NT2/D1 (cell line): Measurements from ENCODE around the gene SPRTN.
A peak's percentile ranks its signal among the peaks of the same experiment; 100 is the strongest.
"Not testable (repeated sequence)": the region's sequence is repeated elsewhere in the genome, so short reads cannot be mapped to it uniquely, and the experiment has no call there.

ENCODE experiments used
- DNase-seq: peaks from one replicate; pipeline ENCODE4 v3.0.0-alpha.2; 2011; ENCODE audit warnings: low read depth, low spot score
- H3K27me3 ChIP-seq: 2 replicates; pipeline ENCODE4 v1.6.0; 2011; ENCODE audit warnings: mild to moderate bottlenecking; ENCODE audit not compliant: insufficient read length, insufficient read depth
- H3K36me3 ChIP-seq: 2 replicates; pipeline ENCODE4 v1.6.1; 2011; ENCODE audit warnings: mild to moderate bottlenecking, low read length, mixed read lengths; ENCODE audit not compliant: insufficient read depth, insufficient read length
- H3K4me1 ChIP-seq: 2 replicates; pipeline ENCODE4 v1.5.1; 2011; ENCODE audit not compliant: insufficient read depth, insufficient read length
- H3K4me3 ChIP-seq: 2 replicates; pipeline ENCODE4 v1.5.1; 2011; ENCODE audit warnings: low read depth; ENCODE audit not compliant: insufficient read length
- H3K9ac ChIP-seq: 2 replicates; pipeline ENCODE4 v1.6.0; 2011; ENCODE audit warnings: low read depth; ENCODE audit not compliant: insufficient read length
- H3K9me3 ChIP-seq: 2 replicates; pipeline ENCODE4 v1.5.1; 2011; ENCODE audit warnings: mild to moderate bottlenecking, low read length; ENCODE audit not compliant: insufficient read depth
- SUZ12 ChIP-seq: IDR thresholded peaks from 2 replicates; pipeline ENCODE4 v1.6.1; 2011; ENCODE audit not compliant: insufficient read length, insufficient read depth; ENCODE audit errors: extremely low read depth
- YY1 ChIP-seq: IDR thresholded peaks from 2 replicates; pipeline ENCODE4 v1.6.1; 2011; ENCODE audit not compliant: insufficient read length, insufficient read depth
- ZNF274 ChIP-seq: IDR thresholded peaks from 2 replicates; pipeline ENCODE4 v1.6.1; 2011; ENCODE audit warnings: mild to moderate bottlenecking, low read depth, low read length

The SPRTN gene

GRCh38 chr1:231335663-231336602, 2.2 kb upstream of the SPRTN start:
- no peak for DNase-seq
- peaks cover 42% of the 10 kb centered on the region for H3K36me3 ChIP-seq
- TF ChIP-seq ZNF274, result no peak
- TF ChIP-seq SUZ12, result no peak
- TF ChIP-seq YY1, result no peak
- H3K9ac ChIP-seq, result peak overlapping the region; percentile 97
- no peaks in the 10 kb centered on the region for H3K9me3 ChIP-seq
- peak overlapping the region; percentile 94 for H3K4me3 ChIP-seq
- H3K4me1 ChIP-seq, result peaks cover 5% of the 10 kb centered on the region
- H3K27me3 ChIP-seq, result no peaks in the 10 kb centered on the region

GRCh38 chr1:231337043-231337471, 1.0 kb upstream of the SPRTN start:
- Histone ChIP-seq H3K27me3 (no peaks in the 10 kb centered on the region), H3K4me1 (peaks cover 5% of the 10 kb centered on the region), H3K4me3 (peak overlapping the region; percentile 94), H3K9me3 (no peaks in the 10 kb centered on the region), H3K36me3 (peaks cover 52% of the 10 kb centered on the region), H3K9ac (peak overlapping the region; percentile 97)
- TF ChIP-seq YY1 (no peak), SUZ12 (no peak), ZNF274 (no peak)
- no peak for DNase-seq

GRCh38 chr1:231337472-231338269, 422 bp upstream of the SPRTN start, which contains the start of gene EXOC8:
TSS of gene EXOC8 (minus strand) at chr1:231337852. CDS start at chr1:231337745, 107 bp downstream.
- Histone ChIP-seq H3K27me3 (no peaks in the 10 kb centered on the region), H3K4me3 (peak within 1 kb of the TSS; percentile 94), H3K4me1 (peaks cover 5% of the 10 kb centered on the region), H3K9ac (peak within 1 kb of the TSS; percentile 97), H3K36me3 (peaks cover 56% of the 10 kb centered on the region), H3K9me3 (no peaks in the 10 kb centered on the region)
- peak; percentile 99 for DNase-seq
- TF ChIP-seq SUZ12 (no peak), YY1 (no peak), ZNF274 (no peak)

- no peaks in the 10 kb centered on the region for H3K9me3 ChIP-seq
- H3K4me3 ChIP-seq, result no peak overlapping the region
- H3K36me3 ChIP-seq, result peaks cover 60% of the 10 kb centered on the region
- H3K27me3 ChIP-seq, result no peaks in the 10 kb centered on the region
- H3K9ac ChIP-seq, result no peak overlapping the region
- peaks cover 5% of the 10 kb centered on the region for H3K4me1 ChIP-seq
- no peak for TF ChIP-seq ZNF274
- TF ChIP-seq YY1, result no peak
- DNase-seq, result no peak
These were observed 2.4 kb downstream of the SPRTN start for GRCh38 chr1:231340328-231341013.

- no peak for DNase-seq
- Histone ChIP-seq H3K9ac (no peak overlapping the region), H3K27me3 (no peaks in the 10 kb centered on the region), H3K9me3 (no peaks in the 10 kb centered on the region), H3K36me3 (peaks cover 79% of the 10 kb centered on the region), H3K4me3 (no peak overlapping the region), H3K4me1 (no peaks in the 10 kb centered on the region)
- TF ChIP-seq ZNF274, result no peak
- TF ChIP-seq YY1, result no peak
- TF ChIP-seq SUZ12, result no peak
These were observed 9.9 kb downstream of the SPRTN start for GRCh38 chr1:231347961-231348360.

- no peak overlapping the region for H3K9ac ChIP-seq
- no peaks in the 10 kb centered on the region for H3K27me3 ChIP-seq
- no peaks in the 10 kb centered on the region for H3K4me1 ChIP-seq
- H3K36me3 ChIP-seq, result peaks cover 79% of the 10 kb centered on the region
- DNase-seq, result no peak
- no peak for TF ChIP-seq YY1
- no peak for TF ChIP-seq SUZ12
- TF ChIP-seq ZNF274, result no peak
- H3K4me3 ChIP-seq, result no peak overlapping the region
- no peaks in the 10 kb centered on the region for H3K9me3 ChIP-seq
These were observed 10.3 kb downstream of the SPRTN start for GRCh38 chr1:231348442-231348841.

GRCh38 chr1:231348856-231349255, 10.8 kb downstream of the SPRTN start:
- not testable (repeated sequence) for DNase-seq, H3K27me3 ChIP-seq, H3K9ac ChIP-seq, H3K9me3 ChIP-seq, H3K4me3 ChIP-seq, H3K4me1 ChIP-seq
- H3K36me3 ChIP-seq, result peaks cover 77% of the 10 kb centered on the region
